DMS53 treated with DMSO at 0.1 percent for 48 hours (cell line): ENCODE results near the gene LGI1.

Experiments
- DNase-seq: peaks from one replicate; lab custom pipeline; 2025; ENCODE audit not compliant: unreplicated experiment; lab: John Stamatoyannopoulos, UW

LGI1 gene

GRCh38 chr10:93754761-93755160 lies 3.0 kb upstream of the LGI1 start:
- DNase-seq: no peak

- no peak for DNase-seq
These were observed 2.2 kb upstream of the LGI1 start for GRCh38 chr10:93755443-93756116.

GRCh38 chr10:93756118-93756517 lies 1.6 kb upstream of the LGI1 start:
- DNase-seq: no peak

- no peak for DNase-seq
These were observed 600 bp upstream of the LGI1 start for GRCh38 chr10:93757136-93757535.

- no peak for DNase-seq
These were observed 761 bp downstream of the LGI1 start for GRCh38 chr10:93758508-93758885.

GRCh38 chr10:93758891-93759410 lies 1.2 kb downstream of the LGI1 start:
- no peak for DNase-seq

GRCh38 chr10:93760490-93760889 lies 2.8 kb downstream of the LGI1 start:
- no peak for DNase-seq

- DNase-seq: peak; percentile 13
These were observed 5.2 kb downstream of the LGI1 start for GRCh38 chr10:93762979-93763391.

GRCh38 chr10:93766918-93767317 lies 9.2 kb downstream of the LGI1 start:
- no peak for DNase-seq

- no peak for DNase-seq
These were observed 10.1 kb downstream of the LGI1 start for GRCh38 chr10:93767724-93768399.

- DNase-seq: no peak
These were observed 11.2 kb downstream of the LGI1 start for GRCh38 chr10:93768892-93769291.

- DNase-seq: no peak
These were observed 13.6 kb downstream of the LGI1 start for GRCh38 chr10:93771354-93771753.

GRCh38 chr10:93773120-93773519 lies 15.4 kb downstream of the LGI1 start:
- no peak for DNase-seq

- DNase-seq: no peak
These were observed 16.0 kb downstream of the LGI1 start for GRCh38 chr10:93773705-93774104.

GRCh38 chr10:93775356-93775755 lies 17.6 kb downstream of the LGI1 start:
- no peak for DNase-seq

GRCh38 chr10:93777092-93777491 lies 19.4 kb downstream of the LGI1 start:
- no peak for DNase-seq

GRCh38 chr10:93784059-93784458 lies 26.3 kb downstream of the LGI1 start:
- DNase-seq: no peak

- no peak for DNase-seq
These were observed 30.9 kb downstream of the LGI1 start for GRCh38 chr10:93788413-93789208.

GRCh38 chr10:93790439-93790838 lies 32.7 kb downstream of the LGI1 start:
- DNase-seq: no peak

GRCh38 chr10:93796167-93796566 lies 38.4 kb downstream of the LGI1 start:
- no peak for DNase-seq

- DNase-seq: no peak
These were observed 40.1 kb downstream of the LGI1 start for GRCh38 chr10:93797825-93798224.
